Measurements from ENCODE around the gene LRRC61.

The LRRC61 gene

DNA sequence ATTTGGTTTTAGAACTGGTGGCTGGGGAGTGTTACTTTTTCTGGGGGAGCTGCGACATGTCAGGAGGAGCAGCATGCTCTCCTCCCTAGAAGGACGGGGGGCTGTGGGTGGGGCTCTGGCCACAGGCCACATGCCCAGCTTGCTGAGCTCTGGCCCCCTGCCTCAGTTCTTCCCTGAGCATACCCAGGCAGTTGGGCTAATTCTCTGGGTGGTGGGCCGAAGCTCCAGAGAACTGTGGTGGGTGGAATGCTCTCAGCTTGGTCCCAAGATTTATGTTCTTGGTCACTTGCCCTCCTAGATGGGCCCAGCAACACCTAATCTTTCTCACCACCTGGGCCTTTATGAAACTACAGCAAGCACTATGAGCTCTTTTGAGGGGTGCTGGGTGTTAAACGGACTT is 50.9 kb downstream of the LRRC61 start:
- ChIA-PET POLR2A (ENCODE audit: low non-redundant PET) (no interaction called here), CTCF (interaction anchor here (0.8 kb wide), 1 partner anchor 18 kb away, joined by 4 read pairs; no protein-coding TSS in a partner anchor)
- TF ChIP-seq, protein P1, sequence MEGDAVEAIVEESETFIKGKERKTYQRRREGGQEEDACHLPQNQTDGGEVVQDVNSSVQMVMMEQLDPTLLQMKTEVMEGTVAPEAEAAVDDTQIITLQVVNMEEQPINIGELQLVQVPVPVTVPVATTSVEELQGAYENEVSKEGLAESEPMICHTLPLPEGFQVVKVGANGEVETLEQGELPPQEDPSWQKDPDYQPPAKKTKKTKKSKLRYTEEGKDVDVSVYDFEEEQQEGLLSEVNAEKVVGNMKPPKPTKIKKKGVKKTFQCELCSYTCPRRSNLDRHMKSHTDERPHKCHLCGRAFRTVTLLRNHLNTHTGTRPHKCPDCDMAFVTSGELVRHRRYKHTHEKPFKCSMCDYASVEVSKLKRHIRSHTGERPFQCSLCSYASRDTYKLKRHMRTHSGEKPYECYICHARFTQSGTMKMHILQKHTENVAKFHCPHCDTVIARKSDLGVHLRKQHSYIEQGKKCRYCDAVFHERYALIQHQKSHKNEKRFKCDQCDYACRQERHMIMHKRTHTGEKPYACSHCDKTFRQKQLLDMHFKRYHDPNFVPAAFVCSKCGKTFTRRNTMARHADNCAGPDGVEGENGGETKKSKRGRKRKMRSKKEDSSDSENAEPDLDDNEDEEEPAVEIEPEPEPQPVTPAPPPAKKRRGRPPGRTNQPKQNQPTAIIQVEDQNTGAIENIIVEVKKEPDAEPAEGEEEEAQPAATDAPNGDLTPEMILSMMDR (conservative IDR thresholded peaks at IDR 0.05; ENCODE audit: low read depth), result no peak
- H3K27ac ChIP-seq, result peak overlapping the region; percentile 8; the same call in 1 of the 2 replicates
- no peak for DNase-seq (ENCODE audit: low spot score)

DNA sequence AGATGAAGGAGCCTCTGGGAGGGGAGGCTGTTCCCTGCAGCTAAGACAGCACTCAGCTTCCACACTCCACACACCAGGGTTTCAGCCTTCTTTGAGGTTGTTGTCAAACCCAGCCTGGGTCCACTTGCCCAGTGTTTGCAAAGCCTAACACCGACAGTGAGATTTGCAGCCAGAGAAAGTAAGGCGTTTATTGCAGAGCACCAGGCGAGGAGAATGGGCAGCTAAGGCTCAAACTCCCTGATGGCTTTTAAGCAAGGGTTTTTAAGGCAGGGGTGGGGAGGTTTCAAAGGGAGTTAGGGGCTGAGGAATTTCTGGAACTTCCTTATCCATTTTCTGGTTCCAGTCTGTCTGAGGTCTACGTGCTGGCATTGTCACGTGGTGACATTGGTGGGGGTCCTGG is 51.3 kb downstream of the LRRC61 start:
- POLR2A ChIA-PET (ENCODE audit: low non-redundant PET), result no interaction called here
- CTCF ChIA-PET, result interaction anchor here (0.8 kb wide), 1 partner anchor 18 kb away, joined by 4 read pairs; no protein-coding TSS in a partner anchor
- TF ChIP-seq, protein P1 (conservative IDR thresholded peaks at IDR 0.05; ENCODE audit: low read depth), result no peak
- DNase-seq (ENCODE audit: low spot score), result no peak
- peak overlapping the region; percentile 8; the same call in 1 of the 2 replicates for H3K27ac ChIP-seq

DNA sequence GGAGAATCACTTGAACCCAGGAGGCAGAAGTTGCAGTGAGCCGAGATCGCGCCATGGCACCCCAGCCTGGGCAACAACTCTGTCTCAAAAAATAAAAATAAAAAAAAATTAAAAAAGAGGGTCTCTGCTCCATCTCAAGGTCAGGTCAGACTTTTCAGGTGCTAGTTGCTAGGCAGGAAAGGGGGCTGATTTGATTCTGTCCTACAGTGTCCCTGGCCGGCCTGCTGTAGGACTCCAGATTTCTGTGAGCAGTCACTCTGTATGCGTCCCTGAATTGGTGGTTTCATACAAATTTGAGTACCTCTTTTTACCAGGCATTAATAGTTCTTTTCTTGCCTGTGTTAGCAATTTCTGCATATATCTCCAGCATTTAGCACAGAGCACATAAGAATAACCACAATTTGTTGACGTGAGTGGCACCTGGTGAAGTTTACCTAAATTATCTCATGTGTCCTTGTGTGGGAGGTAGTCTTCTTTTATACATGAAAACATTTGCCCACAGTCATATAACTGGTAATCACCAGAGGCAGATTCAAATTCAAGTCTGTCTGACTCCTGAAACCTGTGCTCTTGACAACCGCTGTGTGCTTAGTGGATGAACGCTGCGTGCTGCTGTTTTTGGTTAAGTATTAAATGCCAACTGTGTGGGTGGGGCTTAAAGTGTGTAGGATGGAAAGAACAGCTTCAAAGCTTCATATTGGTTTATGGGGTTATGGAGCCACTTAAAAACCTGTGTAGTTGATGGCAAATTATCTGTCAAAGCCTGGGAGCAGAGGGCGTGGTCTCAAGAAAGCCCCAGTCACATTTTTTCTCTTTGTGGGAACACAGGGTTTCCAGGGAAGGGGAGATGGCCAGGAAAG is 52.7 kb downstream of the LRRC61 start:
- CTCF ChIA-PET, result no interaction called here
- no peak for DNase-seq (ENCODE audit: low spot score)
- POLR2A ChIA-PET (ENCODE audit: low non-redundant PET), result no interaction called here
- H3K27ac ChIP-seq, result 0 out of 2 replicates have a peak overlapping the region, but pooled peaks have one; percentile 3
- TF ChIP-seq, protein P1 (conservative IDR thresholded peaks at IDR 0.05; ENCODE audit: low read depth), result no peak

DNA sequence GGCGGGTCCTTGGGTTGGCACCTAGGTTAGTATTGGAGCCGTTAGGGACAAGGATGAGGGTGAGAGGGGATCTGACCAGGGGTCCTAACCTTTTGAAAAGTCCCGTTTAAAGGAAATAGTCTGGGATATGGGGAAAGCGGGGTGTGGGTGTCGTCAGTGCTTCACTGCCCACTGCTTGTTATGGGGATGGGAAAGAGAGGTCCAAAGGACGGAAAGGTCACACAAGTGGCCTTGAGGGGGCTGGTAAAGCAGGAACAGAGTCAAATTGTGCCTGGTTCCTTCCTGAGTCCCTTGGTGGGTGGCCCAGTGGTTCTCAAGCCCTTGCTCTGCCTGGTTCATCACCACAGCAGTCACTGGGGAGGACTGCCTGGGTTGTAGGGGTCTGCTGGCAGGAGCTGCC is 53.4 kb downstream of the LRRC61 start:
- no peak overlapping the region for H3K27ac ChIP-seq
- POLR2A ChIA-PET (ENCODE audit: low non-redundant PET), result no interaction called here
- CTCF ChIA-PET, result no interaction called here
- no peak for DNase-seq (ENCODE audit: low spot score)
- TF ChIP-seq, protein P1 (conservative IDR thresholded peaks at IDR 0.05; ENCODE audit: low read depth), result no peak

DNA sequence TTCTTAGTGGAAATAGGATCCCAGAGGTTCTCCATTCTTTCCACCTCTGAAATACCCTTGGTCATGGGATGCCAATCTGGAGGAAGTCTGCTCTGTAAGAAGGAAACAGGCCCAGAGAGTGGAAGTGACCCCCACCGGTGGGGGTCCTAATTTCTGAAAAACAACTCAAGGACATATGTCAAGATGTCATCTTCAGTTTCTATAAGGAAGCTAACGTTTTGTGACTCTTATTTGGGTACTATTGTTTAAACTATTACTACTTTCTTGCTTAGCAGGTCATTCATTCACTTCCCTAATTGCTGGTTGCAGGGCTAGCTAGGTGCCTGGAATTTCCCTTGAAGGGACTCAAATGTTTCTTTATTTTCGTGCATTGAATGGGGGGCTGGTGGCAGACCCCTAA is 54.0 kb downstream of the LRRC61 start:
- TF ChIP-seq, protein P1 (conservative IDR thresholded peaks at IDR 0.05; ENCODE audit: low read depth), result no peak
- DNase-seq (ENCODE audit: low spot score), result no peak
- CTCF ChIA-PET, result no interaction called here
- POLR2A ChIA-PET (ENCODE audit: low non-redundant PET), result no interaction called here
- H3K27ac ChIP-seq, result no peak overlapping the region

DNA sequence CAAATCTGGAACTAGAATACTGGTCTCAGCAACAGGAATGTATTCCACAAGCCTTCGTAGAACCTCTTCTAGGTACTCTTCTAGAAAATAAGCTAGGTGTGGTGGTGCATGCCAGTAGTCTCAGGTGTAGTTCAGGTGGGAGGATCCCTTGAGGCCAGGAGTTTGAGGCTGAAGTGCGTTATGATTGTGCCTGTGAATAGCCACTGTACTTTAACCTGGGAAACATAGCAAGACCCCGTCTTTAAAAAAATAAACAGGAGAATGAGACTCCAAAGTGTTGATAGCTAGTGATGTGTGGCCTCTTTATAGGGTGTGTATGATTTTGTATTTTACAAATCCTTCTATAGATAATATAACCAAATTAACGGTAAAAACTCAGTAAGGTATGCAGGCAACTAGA is 54.5 kb downstream of the LRRC61 start:
- CTCF ChIA-PET, result no interaction called here
- TF ChIP-seq, protein P1 (conservative IDR thresholded peaks at IDR 0.05; ENCODE audit: low read depth), result no peak
- no peak for DNase-seq (ENCODE audit: low spot score)
- POLR2A ChIA-PET (ENCODE audit: low non-redundant PET), result no interaction called here
- peak overlapping the region; percentile 94 for H3K27ac ChIP-seq

All from RWPE1 (cell line).